Gastrocnemius medialis (tissue), 4 donors: ENCODE data around the gene GRID2. TPM values are rescaled to one million over a fixed set of nuclear protein-coding genes. Genes with fewer than 3 reads are reported as not detected.

Source experiments
- ATAC-seq, 2 donors: fragments of 150-250 bp; one replicate each; pipeline ENCODE4 v1.9.1; 2016
- DNase-seq, 2 donors: peaks; one replicate each; pipeline ENCODE4 v3.0.0-alpha.2; 2019
- H3K27ac ChIP-seq, 4 donors: fragments of 200-600 bp; sonication (generic); 1 replicate in 1 of 4; 2 replicates in 3 of 4; pipeline ENCODE4 v1.5.1; 2016 to 2018; ENCODE audit warnings: mild to moderate bottlenecking in 2 of 4, moderate library complexity in 1 of 4
- H3K27me3 ChIP-seq, 3 donors: fragments of 200-600 bp; sonication (generic) in 2 of 3; 1 replicate in 1 of 3; 2 replicates in 2 of 3; pipeline versions ENCODE4 v1.5.1 to v1.6.0; 2016 to 2019; ENCODE audit warnings: mild to moderate bottlenecking in 1 of 3, moderate library complexity in 1 of 3
- H3K36me3 ChIP-seq, 2 donors: fragments of 200-600 bp; sonication (generic) in 1 of 2; one replicate each; pipeline ENCODE4 v1.5.1; 2017 to 2018
- H3K4me1 ChIP-seq, 2 donors: fragments of 200-600 bp; sonication (generic) in 1 of 2; one replicate each; pipeline ENCODE4 v1.5.1; 2016 to 2017; ENCODE audit warnings: mild to moderate bottlenecking in 2 of 2
- H3K4me3 ChIP-seq, 4 donors: fragments of 200-600 bp; sonication (generic) in 3 of 4; 1 replicate in 1 of 4; 2 replicates in 3 of 4; pipeline ENCODE4 v1.5.1; 2016 to 2019; ENCODE audit warnings: mild to moderate bottlenecking in 2 of 4
- H3K9me3 ChIP-seq, 3 donors: fragments of 200-600 bp; sonication (generic) in 2 of 3; 1 replicate in 1 of 3; 2 replicates in 2 of 3; pipeline ENCODE4 v1.5.1; 2016 to 2019
- CTCF ChIP-seq, 5 experiments: fragments of 450-650 bp in 3 of 5; fragments of 200-600 bp in 2 of 5; sonication (generic) in 2 of 5; IDR thresholded peaks in 4 of 5; conservative IDR thresholded peaks in 1 of 5; 1 replicate in 4 of 5; 2 replicates in 1 of 5; pipeline ENCODE4 v1.5.1; 2016 to 2019; ENCODE audit warnings: antibody characterized with exemption in 5 of 5, mild to moderate bottlenecking in 3 of 5, moderate library complexity in 3 of 5
- POLR2A ChIP-seq, 2 donors: fragments of 450-650 bp; IDR thresholded peaks; one replicate each; pipeline ENCODE4 v1.6.1; 2017; ENCODE audit warnings: antibody characterized with exemption in 2 of 2, mild to moderate bottlenecking in 2 of 2, moderate library complexity in 2 of 2
- in situ Hi-C, 4 donors: fragments of 200-750 bp; cut with MboI; loops; one replicate each; pipeline versions ENCODE4 v1.15.0 to v1.8.0; 2017; ENCODE audit warnings: low sequenced_read_pairs in 4 of 4
- intact Hi-C: fragments of 100-400 bp; cut with DNase I; formaldehyde crosslinking; loops from one replicate; pipeline ENCODE4 v1.15.1; 2023; ENCODE audit warnings: low total_unique reads
- total RNA-seq, 4 donors: library from RNA; depleted of rRNA; stranded (reverse); fragments of >200 nt; gene quantifications; one replicate each; pipeline versions ENCODE4 v1.1.0 to v1.2.3, GENCODE V29; 2016

GRID2 gene
- total RNA-seq, 4 donors from 2014 or later: not detected

DNA sequence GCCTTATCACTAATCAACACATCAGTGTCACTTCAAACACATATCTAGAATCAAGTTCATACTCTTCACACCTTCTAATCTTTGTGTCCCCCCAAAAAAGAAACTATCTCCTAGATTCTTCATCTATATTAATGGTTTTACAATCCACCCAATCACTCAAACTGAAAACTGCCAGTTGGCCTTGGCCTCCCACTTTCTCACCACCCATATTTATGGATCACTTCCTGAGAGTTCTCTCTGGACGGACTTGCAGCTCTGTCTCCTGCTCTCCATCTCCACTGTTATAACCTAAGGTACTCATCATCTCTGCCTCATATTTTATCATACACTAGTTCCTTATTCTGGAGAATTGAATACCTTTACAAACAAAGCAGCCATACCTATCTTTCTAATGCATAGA, 1418.7 kb downstream of the GRID2 start:
- TF ChIP-seq POLR2A (IDR thresholded peaks at IDR 0.05) (no peak), CTCF (IDR thresholded peaks at IDR 0.05 in 4 of 5, conservative IDR thresholded peaks at IDR 0.05 in 1 of 5) (no peak)
- ATAC-seq (no peak), DNase-seq (no peak)
- H3K27ac ChIP-seq: no peak overlapping the region
- in situ Hi-C loops: no loop called here
- intact Hi-C loops: no loop called here
- H3K36me3 ChIP-seq: no peaks in the 10 kb centered on the region
- H3K4me1 ChIP-seq: no peaks in the 10 kb centered on the region
- H3K4me3 ChIP-seq: no peak overlapping the region
- no peaks in the 10 kb centered on the region for H3K27me3 ChIP-seq
- no peaks in the 10 kb centered on the region for H3K9me3 ChIP-seq

DNA sequence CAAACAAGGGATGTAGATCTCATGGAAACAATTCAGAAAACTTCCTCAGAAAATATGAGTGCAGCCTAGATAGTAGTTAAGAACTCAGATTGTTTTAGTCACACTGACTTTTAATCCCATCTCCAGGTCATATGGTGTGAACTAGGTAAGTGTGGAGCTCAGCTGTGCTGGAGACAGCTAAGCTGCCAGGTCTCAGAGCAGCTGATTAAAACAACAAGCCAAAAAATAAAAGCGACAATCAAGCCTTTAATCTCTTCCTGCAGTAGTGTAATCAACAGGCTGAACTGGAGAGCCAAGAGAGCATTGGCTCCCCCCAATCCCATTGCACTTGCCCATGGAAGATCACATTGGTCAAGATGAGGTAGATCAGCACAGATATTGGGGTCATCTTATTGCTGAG, 1426.5 kb downstream of the GRID2 start:
- H3K4me3 ChIP-seq: no peak overlapping the region
- H3K27ac ChIP-seq: no peak overlapping the region
- intact Hi-C loops (no loop called here), in situ Hi-C loops (no loop called here)
- no peaks in the 10 kb centered on the region for H3K9me3 ChIP-seq
- DNase-seq (no peak), ATAC-seq (no peak)
- TF ChIP-seq POLR2A (IDR thresholded peaks at IDR 0.05) (no peak), CTCF (IDR thresholded peaks at IDR 0.05 in 4 of 5, conservative IDR thresholded peaks at IDR 0.05 in 1 of 5) (no peak)
- no peaks in the 10 kb centered on the region for H3K36me3 ChIP-seq
- H3K4me1 ChIP-seq: no peaks in the 10 kb centered on the region
- no peaks in the 10 kb centered on the region for H3K27me3 ChIP-seq

DNA sequence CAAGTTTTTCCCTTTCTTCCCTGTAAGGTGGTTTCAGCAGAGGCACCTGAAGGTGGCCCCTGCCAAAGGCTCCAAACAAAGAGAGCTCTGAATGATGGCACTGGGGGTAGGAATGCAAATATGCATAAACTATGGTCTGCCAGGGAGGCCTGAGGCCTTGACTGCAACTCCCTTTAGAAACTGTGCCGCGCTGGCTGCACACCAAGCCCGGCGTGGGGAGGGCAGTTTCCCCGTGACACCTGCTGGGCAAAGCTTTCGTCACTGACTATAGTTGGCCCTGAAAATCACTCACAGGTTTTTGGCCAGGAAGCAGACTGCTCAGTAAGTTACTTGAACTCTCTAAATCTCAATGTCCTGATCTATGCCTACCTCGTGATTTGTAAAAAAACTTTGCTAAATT, 1427.0 kb downstream of the GRID2 start:
- ATAC-seq (no peak), DNase-seq (peak in 1 of 2 donors; percentile 11)
- no peak overlapping the region for H3K27ac ChIP-seq
- intact Hi-C loops (no loop called here), in situ Hi-C loops (no loop called here)
- no peaks in the 10 kb centered on the region for H3K9me3 ChIP-seq
- no peaks in the 10 kb centered on the region for H3K36me3 ChIP-seq
- no peak overlapping the region for H3K4me3 ChIP-seq
- H3K27me3 ChIP-seq: no peaks in the 10 kb centered on the region
- H3K4me1 ChIP-seq: no peaks in the 10 kb centered on the region
- TF ChIP-seq POLR2A (IDR thresholded peaks at IDR 0.05) (no peak), CTCF (IDR thresholded peaks at IDR 0.05 in 4 of 5, conservative IDR thresholded peaks at IDR 0.05 in 1 of 5) (no peak)

DNA sequence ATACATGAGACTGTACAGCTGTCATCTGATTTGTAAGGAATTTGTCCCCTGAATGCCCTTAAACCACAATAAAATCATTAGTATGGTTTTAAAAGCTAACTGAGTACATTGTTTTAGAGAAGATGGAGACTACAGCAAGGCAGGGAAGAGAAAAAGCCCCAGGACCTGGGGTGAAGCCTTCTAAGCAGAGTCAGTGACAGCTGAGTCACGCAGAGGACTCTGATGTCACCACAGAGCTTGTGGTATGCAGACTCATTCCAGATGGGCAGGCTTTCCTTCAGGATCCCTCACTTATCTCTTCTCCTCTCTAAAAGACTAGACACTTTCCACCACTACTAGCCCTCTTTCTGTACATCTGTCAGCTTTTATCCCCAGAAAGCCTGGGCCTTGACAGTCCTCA, 1427.7 kb downstream of the GRID2 start:
- peak in 1 of 2 donors; percentile 36 for ATAC-seq
- no peak for DNase-seq
- no peak for TF ChIP-seq POLR2A (IDR thresholded peaks at IDR 0.05)
- TF ChIP-seq CTCF (IDR thresholded peaks at IDR 0.05 in 4 of 5, conservative IDR thresholded peaks at IDR 0.05 in 1 of 5): no peak
- H3K4me3 ChIP-seq: no peak overlapping the region
- H3K36me3 ChIP-seq: no peaks in the 10 kb centered on the region
- no peaks in the 10 kb centered on the region for H3K4me1 ChIP-seq
- H3K27ac ChIP-seq: no peak overlapping the region
- intact Hi-C loops (no loop called here), in situ Hi-C loops (no loop called here)
- H3K27me3 ChIP-seq: no peaks in the 10 kb centered on the region
- no peaks in the 10 kb centered on the region for H3K9me3 ChIP-seq

DNA sequence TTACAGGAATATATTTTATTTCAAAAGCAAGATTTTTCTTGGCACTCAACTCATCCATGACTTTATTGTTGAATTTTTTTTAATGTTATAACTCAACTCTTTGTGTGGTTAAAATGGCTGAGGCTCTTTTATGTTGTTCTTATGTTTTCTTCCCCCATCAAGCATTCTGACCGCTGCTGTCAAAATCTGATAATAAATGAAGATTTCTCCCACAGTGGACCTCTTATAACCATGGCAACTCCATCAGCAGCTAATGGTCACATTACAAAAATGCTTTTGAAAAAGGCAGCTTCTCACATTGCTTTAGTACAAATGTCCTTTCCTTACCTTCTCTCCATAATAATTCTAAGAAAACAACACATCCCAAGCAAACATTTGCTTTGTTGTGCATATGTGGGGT, 1428.7 kb downstream of the GRID2 start:
- in situ Hi-C loops (no loop called here), intact Hi-C loops (no loop called here)
- no peak overlapping the region for H3K27ac ChIP-seq
- no peak for DNase-seq
- H3K27me3 ChIP-seq: no peaks in the 10 kb centered on the region
- H3K4me1 ChIP-seq: no peaks in the 10 kb centered on the region
- H3K4me3 ChIP-seq: no peak overlapping the region
- H3K36me3 ChIP-seq: no peaks in the 10 kb centered on the region
- no peaks in the 10 kb centered on the region for H3K9me3 ChIP-seq
- TF ChIP-seq CTCF (IDR thresholded peaks at IDR 0.05 in 4 of 5, conservative IDR thresholded peaks at IDR 0.05 in 1 of 5): no peak
- no peak for TF ChIP-seq POLR2A (IDR thresholded peaks at IDR 0.05)
- ATAC-seq: no peak
